HG03442 (cell line): ENCODE data around the gene ZC2HC1C.
A peak's percentile ranks its signal among the peaks of the same experiment; 100 is the strongest.

Source experiments
- ATAC-seq: cut with Tn5 transposase; IDR thresholded peaks from one replicate; pipeline ENCODE4 v1.9.1; 2021; ENCODE audit warnings: mild to moderate bottlenecking, moderate library complexity; ENCODE audit not compliant: unreplicated experiment

Gene ZC2HC1C, protein sequence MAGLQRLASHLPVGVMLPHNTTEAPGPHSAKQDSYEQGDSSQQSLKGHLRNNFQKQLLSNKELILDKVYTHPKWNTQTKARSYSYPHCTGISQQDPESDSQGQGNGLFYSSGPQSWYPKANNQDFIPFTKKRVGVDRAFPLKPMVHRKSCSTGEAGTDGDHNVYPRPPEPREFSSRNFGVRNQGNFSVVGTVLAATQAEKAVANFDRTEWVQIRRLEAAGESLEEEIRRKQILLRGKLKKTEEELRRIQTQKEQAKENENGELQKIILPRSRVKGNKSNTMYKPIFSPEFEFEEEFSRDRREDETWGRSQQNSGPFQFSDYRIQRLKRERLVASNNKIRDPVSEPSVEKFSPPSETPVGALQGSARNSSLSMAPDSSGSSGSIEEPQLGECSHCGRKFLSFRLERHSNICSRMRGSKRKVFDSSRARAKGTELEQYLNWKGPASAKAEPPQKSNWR

DNA sequence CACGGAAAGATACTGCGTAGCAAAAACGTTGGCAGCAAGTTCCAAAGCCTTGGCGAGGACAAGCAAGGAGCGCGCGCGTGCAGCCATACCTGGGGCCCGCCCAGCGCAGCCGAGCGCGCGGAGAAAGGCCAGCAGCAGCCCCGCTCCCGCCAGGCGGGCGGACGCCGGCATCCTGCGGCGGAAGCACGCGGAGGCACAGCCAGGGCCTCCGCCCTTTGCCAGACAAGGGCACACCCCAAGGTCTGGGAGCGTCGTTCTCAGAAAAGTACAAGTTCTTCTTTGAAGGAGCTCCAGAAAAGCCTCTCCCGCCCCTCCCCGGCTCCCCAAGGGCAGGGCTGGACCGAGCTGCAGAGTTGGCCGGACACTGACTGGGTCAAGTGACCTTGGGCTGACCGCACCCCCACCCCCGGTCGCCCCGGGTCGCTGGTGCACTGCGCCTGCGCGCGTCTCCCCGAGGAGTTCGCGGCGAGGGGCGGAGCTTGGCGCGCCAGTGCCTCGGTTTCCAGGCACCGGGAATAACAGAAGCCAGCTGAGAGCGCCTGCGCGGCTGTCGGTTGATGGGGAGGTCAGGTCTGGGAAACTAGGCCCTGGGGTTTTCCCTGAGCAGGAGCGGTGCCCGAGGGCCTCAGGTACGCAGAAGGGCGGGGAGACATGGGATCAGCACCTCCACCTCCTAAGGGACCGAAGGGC, at the start of gene ZC2HC1C:
Gene ZC2HC1C, plus strand, starts transcription at position 521 of the 690 bp plus-strand sequence. CDS start 933 bp downstream, outside the sequence.
- ATAC-seq, result peak; percentile 69

DNA sequence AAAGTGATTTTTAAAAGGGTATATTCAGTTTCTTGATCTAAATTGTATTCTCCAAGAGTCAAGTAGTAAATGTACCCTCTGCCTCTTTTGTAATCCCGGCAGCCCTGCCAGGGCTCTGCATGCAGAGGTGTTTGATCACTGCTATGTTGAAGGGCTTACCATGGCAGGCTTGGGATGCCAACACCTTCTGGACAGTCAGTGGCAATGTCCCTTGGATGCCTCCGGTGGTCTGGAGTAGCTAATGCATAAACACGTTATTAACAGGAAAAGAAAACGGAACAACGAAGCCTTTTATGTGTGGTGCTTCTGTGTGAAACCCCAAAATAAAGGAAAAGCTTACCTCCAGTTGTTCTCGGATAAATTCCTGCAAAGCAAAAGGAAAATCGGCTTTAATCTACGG, 46.8 kb upstream of the ZC2HC1C start:
- no peak for ATAC-seq

DNA sequence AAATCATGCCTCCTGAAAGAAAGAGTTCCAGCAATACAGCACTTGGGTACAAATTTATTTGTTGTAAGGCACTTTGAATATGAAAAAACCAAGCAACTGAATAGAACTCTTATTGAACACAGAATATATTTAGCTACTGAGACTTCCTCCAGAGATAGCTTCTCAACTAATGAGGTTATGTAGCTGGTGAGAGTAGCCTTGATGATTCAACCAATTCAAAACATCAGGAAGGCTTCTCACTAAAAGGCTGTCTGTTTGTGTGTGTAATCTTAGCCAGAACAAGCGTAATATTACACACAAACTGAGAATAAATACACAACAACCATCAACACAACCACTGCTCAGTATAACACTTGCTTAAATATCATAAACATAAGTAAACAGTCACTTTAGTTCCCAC, 46.3 kb upstream of the ZC2HC1C start:
- no peak for ATAC-seq

DNA sequence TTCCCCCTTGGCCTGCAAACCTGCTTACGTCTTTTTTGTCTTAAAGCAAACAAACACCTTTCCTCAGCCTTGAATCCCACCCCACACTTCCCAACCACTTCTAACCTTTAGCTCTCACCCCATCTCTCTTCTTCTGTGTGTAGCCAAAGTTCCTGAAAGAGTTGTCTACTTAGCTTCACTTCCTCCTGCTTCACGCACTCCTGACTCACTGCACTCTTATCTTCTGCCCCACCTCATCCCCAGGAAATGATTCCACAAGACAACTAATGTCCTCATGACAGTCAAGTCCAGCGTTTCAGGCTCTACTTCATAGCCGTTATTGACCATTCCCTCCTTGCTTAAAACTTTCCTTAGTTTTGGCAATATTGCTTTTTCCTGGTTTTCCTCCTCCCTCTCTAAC, 44.4 kb upstream of the ZC2HC1C start:
- no peak for ATAC-seq

DNA sequence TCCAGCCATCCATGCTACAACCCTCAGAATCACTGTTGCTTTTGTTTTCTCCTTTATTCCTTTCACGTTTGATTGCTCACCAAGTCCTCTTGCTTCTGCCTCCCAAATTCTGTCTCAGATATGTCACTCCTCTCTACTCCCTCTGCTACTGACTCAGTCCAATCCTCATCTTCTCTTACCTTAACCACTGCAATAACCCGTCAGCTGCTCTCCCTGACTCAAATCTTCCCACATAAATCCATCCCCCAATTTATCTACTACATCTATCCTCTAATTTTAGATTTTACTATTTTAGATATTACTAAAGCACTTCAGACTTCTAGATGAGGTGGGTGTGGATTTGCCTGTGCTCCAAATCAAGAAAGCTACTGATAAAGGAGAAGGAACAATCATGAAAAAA, 43.6 kb upstream of the ZC2HC1C start:
- no peak for ATAC-seq

DNA sequence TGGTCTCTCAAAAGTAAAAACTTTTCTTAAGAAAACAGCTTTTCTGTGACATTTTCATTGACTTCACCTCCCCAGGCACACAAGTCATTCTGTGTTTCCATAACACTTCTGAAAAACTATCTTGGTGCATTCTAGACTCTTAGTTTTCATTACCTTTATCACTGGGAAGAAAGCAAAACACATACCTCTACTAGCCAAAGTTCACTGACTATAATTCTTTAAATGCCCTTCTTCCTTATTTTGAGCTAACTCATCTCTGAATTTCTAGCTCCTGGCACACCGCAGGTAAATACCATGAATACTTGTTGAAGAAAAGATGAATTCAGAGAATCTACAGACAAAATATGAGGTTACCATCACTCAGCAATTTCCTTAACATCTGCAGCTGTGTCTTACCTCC, 39.3 kb upstream of the ZC2HC1C start:
- ATAC-seq, result no peak

DNA sequence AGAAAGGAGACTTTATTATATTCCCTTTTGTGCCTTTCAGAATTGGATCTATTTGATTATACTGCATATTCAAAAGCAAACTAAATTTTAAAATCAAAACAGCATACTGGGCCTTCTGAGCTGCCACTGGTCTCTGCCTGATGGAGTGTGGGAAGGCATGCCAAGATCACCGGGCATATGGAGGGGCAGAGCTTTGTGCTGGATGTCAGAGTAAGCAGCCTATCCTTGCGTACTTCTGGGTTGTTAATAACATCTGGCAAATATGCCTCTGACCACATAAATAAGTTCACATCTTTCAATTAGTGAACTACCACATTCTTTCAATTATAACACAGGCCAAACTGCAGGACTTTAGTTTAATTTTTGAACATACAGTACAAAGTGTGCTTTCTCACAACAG, 36.5 kb upstream of the ZC2HC1C start:
- ATAC-seq, result no peak

DNA sequence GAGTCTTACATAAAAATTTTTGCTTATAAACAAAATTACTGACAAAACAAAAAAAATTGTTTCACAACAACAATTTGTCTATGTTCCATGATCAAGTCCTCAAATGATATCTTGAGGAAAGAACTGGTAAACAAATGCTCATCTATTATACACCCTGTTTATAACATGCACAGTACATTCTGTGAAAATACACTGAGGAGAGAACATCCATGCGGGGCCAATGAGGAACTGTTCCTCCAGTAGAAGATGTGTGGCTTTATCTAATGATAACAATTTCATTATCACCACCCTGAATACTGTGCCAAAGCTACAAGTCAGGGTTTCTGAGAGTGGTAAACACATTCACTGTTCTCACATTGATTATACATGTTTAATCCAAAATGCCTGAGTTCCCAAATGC, 28.9 kb upstream of the ZC2HC1C start:
- no peak for ATAC-seq

DNA sequence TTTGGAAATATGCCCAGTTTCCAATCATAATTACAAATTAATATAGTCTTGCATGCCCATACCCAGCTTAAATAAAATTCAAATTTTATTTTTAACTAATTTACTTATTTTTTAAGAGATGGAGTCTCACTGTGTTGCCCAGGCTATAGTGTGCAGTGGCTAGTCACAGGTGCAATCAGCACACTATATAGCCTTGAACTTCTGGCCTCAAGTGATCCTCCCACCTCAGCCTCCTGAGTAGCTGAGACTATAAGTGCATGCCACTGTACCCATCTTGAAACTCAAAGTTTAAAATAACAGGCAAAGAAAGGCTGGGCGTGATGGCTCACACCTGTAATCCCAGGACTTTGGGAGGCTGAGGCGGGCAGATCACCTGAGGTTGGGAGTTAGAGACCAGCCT, 28.5 kb upstream of the ZC2HC1C start:
- ATAC-seq, result no peak

DNA sequence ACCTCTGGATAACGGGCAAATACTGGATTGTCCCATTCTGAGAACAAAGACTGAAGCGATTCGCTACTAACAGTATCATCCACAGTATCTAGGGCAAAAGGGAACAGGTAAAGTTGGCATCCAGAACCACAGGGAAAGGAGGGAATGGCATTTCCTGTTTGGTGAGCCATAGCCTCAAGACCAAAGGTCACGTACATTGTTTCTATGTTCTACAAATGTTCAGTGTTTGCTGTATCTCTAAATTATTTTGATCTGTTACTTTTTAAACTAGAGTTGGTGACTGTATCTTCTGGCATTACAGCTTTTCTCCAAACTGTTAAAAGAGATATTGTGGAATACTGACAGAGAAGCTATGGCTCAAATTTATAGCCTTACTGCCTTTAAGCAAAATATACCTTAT, 27.8 kb upstream of the ZC2HC1C start:
- ATAC-seq, result no peak

DNA sequence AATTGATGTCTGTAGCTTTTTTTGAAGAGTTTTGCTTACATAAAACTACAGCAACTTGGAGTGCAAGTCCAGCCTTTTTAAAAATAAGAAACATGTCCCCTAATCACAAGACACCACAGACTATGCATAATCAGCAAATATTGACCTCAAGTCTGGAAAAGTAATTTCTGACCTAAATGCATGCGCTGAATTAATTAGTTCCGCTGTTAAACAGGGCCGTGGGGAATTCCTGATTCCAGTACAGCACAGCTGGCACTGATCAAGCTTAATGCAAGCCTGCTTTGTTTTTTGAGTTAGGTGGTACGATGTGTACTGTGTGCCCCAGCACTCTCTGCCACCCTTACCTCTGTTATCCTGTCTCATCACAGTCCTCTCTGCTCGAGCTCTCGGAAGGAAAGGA, 27.4 kb upstream of the ZC2HC1C start:
- ATAC-seq, result no peak

DNA sequence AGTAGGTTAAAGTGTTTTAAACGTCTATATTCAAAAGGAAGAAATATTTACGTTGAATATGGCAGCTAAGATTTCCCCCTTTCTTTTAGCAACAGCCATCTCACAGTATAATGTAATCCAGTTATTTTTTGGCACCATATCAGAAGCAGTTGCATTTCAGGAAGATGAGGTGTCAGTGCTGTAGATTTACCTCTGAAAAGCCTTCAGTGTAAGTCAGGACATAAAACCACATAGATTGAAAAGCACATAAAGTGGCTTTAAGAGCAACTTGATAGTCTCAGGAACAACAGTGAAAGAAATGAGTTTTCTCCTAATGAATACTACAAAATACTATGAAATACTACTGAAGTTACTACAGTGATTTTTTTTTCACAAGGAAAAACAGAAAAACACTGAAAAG, 25.1 kb upstream of the ZC2HC1C start:
- ATAC-seq, result no peak

DNA sequence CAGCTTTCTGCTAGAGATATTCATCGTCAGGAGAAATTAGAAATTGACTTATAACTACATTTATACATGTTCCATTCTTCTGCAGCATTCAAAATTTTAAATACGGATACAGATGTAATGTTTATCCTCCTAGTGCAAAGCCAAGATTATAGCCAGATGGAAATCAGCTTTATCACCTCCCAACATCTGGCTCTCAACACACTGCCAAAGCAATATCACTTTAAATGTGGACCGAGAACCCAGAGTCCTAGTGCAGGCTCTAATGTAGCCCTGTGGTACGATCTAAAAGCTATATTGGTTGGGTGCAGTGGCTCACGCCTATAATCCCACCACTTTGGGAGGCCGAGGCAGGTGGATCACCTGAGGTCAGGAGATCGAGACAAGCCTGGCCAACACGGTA, 24.7 kb upstream of the ZC2HC1C start:
- ATAC-seq, result no peak

DNA sequence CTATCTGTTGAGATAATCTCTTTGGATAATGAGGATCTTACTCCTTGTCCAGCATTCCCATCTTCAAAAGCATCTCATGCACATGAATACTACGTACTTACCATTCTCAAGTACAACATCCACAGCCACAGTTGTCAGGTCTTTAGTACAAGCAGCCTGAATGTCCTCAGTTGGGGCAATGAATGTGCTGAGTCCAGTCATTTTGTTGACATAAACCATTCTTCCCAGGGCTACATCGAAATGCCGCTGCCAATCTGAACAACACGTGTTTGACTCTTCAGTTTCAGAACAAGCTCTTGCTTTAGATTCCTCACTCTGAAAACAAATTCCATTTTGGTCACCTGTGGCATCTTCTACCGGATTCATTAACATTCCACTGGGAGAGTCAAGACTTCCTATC, 23.2 kb upstream of the ZC2HC1C start:
- no peak for ATAC-seq

DNA sequence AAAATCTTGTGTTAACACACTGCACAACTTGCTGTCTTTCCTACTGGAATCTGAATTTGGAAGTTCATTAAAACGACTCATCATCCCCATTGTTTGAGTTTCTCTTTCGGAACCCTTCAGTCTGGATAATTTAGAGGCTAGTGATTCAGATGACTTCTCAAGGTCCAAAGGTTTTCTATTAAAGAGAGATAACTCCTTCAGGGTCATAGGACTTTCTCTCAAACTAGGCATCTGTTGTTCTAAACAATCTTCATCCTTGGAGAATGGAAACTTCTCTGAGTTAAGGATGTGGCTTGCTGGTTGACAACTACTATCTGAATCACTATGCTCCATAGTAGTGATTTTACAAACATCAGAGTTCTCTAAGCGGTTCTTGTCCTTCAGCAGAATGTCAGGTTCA, 22.5 kb upstream of the ZC2HC1C start:
- no peak for ATAC-seq

DNA sequence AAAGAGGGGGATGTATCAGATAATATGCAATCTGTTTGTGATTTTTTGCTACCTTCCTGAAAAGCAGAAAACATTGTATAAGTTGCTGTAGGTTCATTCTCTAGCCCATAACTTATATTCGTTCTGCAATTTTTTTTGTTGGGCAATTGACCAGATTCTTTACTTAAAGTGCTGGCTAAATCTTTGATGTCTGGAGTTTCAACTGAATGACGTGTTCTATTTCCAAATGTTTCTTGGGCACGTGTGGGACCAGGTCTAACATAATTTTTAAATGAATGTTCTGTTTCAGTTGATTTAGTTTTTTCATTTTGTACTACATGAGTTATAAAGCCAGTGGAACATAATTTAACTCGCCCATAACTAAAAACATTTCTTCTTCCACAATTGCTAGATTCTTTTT, 21.9 kb upstream of the ZC2HC1C start:
- no peak for ATAC-seq

DNA sequence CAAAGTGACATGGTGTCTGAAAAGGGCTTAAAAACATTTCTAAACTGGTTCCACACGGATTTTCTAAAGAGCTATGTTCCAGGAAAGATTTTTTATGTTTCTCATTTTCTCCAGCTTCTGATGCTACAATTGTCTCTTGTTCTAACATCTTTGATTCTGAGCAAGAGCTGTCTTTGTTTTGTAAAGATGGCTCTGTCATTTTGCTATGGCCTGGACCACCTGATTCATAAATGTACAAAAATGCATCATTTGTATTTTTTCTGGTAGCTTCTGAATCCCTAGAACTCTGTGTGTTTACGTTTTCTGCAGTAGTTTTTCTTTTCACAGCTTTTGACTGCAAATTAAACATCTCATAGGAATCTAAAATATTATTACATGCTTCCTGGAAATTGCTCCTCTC, 21.3 kb upstream of the ZC2HC1C start:
- no peak for ATAC-seq

DNA sequence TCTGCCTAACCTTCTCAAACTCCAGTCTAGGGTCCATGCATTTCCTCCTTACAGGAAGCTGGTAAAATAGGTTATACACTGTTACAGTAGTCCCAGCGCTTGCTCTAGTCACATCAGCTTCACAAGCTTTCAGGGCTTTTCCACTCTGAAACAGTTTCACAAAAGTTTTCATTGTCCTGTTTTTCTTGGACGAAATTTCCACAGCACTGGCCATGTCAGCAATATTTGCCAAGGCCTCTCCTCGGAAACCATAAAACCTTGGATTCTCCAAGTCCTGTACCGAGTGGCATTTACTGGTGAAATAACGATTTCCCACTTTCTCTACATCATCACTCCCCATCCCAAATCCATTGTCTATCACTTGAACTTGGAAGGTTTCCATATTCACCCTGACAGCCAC, 20.3 kb upstream of the ZC2HC1C start:
- ATAC-seq, result no peak

DNA sequence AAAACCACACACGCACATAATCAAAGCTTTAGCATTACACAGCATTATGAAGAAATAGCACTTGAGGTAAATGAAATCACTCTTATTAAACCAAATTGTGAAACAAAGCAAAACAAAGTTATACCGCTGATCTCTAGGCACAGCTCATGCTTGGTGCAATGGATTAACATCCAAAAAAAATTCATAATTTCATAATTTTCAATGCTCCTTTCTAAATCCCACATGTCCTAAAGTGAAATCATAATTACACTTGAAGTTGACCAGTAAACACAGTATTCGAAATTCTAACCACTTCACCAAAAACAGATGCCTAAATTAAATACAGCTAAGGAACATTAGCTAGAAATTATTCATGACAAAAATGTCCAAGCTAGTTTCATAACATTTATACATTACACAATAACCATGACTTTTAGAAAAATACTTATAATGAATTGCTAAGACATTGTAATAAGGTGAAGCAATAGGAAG, 19.7 kb upstream of the ZC2HC1C start:
- no peak for ATAC-seq

DNA sequence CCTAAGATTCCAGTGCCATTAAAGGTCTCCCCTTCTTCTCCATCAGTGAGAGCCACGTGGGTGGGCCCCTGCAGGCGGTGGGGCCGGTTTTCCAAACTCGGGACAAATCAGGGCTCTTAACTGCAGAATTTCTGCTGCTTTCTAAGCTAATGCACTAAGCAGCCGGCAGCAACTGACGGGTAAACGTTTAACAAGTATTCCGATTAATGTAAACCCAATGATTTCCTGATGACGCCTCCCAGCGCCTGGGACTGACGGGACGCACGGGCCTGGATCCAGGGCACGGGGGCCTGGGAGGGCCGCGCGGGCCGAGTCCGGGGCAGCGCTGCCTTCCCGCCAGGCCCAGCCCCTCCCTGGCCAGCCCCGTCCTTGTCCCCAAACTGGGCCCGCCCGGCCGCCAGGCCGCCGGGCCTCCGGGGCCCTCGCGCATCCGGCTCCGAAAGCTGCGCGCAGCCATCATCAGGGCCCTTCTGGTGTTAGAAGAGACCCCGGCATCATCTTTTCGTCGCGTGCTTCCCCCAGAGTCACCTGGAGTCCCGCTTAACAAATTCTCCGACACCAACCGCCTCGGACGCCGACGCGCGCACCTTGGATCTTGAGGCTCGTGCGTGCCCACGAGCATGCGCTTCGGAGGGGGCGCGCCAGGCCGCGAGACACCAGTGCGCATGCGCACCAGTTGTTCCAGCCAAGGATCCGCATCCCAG, 18.4 kb upstream of the ZC2HC1C start, which contains the start of gene MLH3:
Gene MLH3, minus strand, starts transcription at position 616 of the 704 bp plus-strand sequence. CDS start 1,812 bp downstream, outside the sequence.
- ATAC-seq, result peak; percentile 61

DNA sequence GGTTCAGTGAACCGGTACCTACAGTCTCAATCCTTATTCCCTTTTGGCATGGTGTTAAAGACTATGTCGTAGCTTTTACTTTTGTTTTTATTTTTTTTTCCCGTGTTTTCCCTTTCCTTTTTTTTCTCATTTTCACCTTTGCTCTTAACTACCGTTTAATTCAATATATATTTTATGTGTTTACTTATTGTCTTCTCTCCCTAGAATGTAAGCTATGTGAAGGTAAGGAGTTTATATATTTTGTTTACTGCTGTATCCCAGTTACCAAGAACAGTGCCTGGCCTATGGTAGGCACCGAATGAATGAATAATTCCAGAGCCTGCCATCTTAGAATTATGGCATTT, 17.9 kb upstream of the ZC2HC1C start:
- no peak for ATAC-seq
